SK-MEL-5 (cell line): ENCODE measurements around the gene MOB3C. TPM values are rescaled to one million over a fixed set of nuclear protein-coding genes. Genes with fewer than 3 reads are reported as not detected.

ENCODE experiments used
- DNase-seq: peaks from one replicate; pipeline ENCODE4 v3.0.0-alpha.2; 2016; ENCODE audit warnings: low read depth, low spot score
- in situ Hi-C: cut with HindIII; loops from 2 replicates; pipeline ENCODE4 v1.10.0; 2016; ENCODE audit warnings: low sequenced_read_pairs, high pct_unique_total_duplicates, low pct_unique_long_range_greater_than_20kb
- total RNA-seq: library from RNA; depleted of rRNA; stranded (reverse); fragments of >200 nt; shearing (Covaris generic); gene quantifications from 2 replicates; pipeline ENCODE4 v1.2.3, GENCODE V29; 2014

The MOB3C gene
- total RNA-seq, 1 experiment from 2014 or later = 4.8 TPM

DNA sequence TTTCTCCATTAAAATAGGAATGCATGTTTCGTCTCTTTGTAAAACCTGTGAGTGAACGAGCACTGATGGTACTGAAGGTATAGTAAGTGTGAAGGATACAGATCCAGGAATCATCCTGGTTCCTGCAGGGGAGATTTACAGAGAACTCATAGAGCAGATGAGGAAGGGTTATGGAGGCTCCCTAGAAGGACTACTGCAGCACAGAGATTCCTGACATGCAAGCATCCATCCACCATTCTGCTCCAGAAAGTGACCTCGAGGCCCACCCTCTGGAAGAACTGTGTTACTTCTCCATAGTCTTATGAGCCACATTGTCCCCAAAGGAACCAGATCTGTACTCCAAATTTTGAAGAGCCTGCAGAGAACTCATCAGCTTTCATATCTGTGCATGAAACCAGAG is 27.1 kb downstream of the MOB3C start:
- DNase-seq = no peak
- in situ Hi-C loops = no loop called here

DNA sequence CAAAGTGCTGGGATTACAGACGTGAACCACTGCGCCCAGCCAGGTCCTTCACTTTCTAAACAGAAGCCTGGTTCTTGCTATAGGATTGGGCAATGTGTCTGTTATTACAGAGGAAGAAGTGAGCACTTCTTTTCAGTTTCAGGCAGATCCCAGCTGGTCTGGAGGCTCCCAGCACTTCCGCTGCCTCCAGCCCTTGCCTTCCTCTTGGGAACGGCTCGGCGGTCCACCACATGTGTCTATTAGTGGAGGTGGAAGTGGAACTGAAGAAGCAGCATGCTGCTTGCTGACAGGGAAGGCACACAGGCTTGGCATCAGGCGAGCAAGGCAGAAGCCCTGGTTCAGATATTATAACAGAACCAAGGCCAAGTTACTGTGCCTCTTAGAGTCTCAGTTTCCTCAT is 29.5 kb downstream of the MOB3C start:
- DNase-seq = no peak
- in situ Hi-C loops = no loop called here

GRCh38 chr1:46585312-46585938 is 31.2 kb downstream of the MOB3C start:
- in situ Hi-C loops = no loop called here
- DNase-seq = no peak

GRCh38 chr1:46583494-46583893 is 33.1 kb downstream of the MOB3C start:
- in situ Hi-C loops = no loop called here
- DNase-seq = no peak

GRCh38 chr1:46582972-46583371 is 33.6 kb downstream of the MOB3C start:
- DNase-seq = no peak
- in situ Hi-C loops = no loop called here

GRCh38 chr1:46581681-46582455 is 34.7 kb downstream of the MOB3C start:
- in situ Hi-C loops = no loop called here
- no peak for DNase-seq

GRCh38 chr1:46580140-46580903 is 36.3 kb downstream of the MOB3C start:
- DNase-seq = no peak
- in situ Hi-C loops = no loop called here

GRCh38 chr1:46577671-46578070 is 38.9 kb downstream of the MOB3C start:
- no peak for DNase-seq
- in situ Hi-C loops = no loop called here

DNA sequence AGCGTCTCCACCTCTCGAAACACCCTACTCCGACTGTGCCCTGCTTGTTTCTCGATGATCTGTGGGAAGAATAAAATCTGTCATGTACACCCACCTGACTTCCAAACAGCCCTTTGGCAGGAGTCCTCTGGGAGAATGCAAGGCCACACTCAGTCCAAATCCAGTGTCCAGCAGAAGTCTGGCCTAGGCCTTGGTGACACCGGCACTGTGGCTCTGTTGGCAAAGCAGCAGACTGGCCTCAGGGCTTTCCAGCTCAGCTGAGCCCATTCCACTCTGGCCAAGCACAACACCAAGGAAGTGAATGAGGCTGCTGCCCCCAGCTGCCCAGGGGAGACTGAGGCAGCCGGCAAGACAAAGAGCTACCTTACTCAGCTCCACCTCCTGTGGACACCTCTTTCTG is 40.0 kb downstream of the MOB3C start:
- in situ Hi-C loops = no loop called here
- no peak for DNase-seq

DNA sequence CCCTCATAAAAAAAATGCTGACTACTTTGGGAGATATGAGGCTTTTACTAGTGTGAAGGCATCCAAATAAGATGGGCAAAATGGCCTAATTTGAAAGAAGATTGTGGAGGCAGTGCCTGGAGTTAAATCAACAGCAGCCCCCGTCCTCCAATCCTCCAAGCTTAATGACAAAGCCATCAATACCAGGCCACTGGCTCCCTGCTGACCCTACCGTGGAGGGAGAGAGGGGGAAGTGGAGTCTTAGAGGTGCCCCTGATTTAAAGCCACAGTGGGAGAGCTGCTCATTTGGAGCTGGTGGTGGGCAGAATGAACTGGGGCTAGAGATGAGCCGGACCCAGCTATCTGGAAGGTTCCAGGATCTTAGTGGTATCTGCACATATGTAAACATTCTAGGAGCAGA is 40.8 kb downstream of the MOB3C start:
- no peak for DNase-seq
- in situ Hi-C loops = no loop called here

GRCh38 chr1:46575300-46575699 is 41.3 kb downstream of the MOB3C start:
- in situ Hi-C loops = no loop called here

DNA sequence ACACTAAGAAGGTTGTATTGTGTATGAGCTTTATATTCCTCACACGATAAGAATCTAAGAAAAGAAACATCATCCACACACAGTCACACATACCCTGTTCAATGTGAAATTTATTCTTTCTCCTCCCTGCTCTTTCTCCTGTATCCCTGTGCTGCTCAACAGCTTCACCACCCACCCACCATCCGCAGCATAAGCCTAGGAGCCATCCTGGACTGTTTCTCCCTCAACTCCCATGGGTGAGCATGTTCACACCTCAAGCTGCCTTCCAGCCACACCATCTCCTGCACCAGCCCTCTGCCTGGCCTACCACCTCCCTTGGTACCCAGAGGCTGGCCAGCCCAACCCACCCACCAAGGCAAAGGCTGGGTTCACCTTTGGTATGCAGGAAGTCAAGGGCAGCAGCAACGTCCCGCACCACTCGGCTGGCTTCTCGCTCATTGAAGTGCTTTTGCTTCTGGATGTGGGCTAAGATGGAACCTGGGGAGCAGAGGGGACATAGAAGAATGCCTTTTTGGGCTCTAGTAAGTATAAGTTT is 44.9 kb downstream of the MOB3C start:
- in situ Hi-C loops = no loop called here
- DNase-seq = no peak

More at GRCh38 chr1:46575300-46575699, 41.3 kb downstream of the MOB3C start:
- no peak for DNase-seq

DNA sequence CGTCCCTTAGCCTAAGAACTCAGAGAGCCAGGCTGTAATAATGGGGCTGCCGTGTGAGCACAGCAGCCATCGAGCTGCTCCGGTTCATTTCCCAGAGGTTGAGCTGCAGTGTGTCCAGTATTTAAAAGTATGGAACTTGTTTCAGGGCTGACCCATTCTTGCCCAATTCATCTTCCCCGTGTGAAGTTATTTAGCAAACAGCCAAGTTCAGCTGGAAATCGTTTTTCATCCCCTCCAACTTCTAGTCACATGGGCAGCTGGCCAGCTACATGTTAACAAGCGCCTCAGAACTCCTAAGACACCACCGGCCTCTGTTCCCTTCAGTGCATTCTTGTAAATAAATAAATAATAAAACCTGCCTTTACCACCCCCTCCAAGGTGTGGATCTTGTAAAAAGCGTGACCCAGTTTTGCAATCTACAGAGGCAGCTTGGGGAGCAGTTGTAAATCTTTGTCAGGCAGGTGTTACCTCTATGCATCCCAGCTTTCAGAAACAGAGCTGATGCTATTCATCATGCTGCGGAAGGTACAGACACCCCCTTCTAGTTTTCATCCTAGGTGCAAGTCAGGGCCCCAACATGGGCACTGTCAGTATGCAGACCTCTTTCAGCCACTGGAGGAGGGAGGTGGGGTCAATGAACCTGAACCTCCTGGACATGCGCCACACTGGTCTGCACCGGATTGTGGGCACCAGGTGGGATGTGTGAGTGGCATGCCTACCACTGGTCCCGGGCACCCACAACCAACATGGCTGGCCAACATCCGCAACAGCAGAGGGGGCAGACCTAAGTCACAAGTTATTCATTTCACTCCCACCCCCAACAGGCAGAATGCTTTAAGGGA is 46.5 kb downstream of the MOB3C start:
- DNase-seq = no peak
- in situ Hi-C loops = no loop called here

- in situ Hi-C loops = no loop called here
- DNase-seq = no peak
Measured at GRCh38 chr1:46569116-46569515, 47.5 kb downstream of the MOB3C start.

- no peak for DNase-seq
- in situ Hi-C loops = no loop called here
Measured at GRCh38 chr1:46568461-46568891, 48.1 kb downstream of the MOB3C start.

DNA sequence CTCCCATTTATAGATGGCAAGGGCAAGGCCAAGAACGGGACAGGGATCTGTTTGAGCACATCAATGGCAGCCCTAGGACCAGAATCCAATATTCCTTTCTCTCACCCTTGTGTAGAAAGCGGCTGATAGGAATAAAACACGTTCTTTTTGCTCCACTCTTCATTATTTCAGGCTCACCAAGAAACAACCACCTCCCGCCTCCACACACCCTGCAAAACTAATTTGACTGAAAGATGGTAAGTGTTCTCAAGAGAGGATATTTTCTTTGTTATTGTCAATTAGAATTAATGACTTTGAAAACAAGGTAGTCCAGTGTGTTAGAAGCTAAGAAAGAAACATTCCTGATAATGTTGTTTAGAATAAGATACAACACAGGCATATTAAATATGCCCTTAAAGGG is 53.3 kb downstream of the MOB3C start:
- in situ Hi-C loops = no loop called here
- DNase-seq = no peak

GRCh38 chr1:46562498-46562897 is 54.1 kb downstream of the MOB3C start:
- in situ Hi-C loops = no loop called here
- DNase-seq = no peak

GRCh38 chr1:46558966-46559365 is 57.6 kb downstream of the MOB3C start:
- in situ Hi-C loops = no loop called here
- no peak for DNase-seq
